Measurements from ENCODE around the gene ERN1.
A peak's percentile ranks its signal among the peaks of the same experiment; 100 is the strongest.

GRCh38 chr17:64001763-64002529 is 128.0 kb downstream of the ERN1 start:
- TF ChIP-seq TRIM22 (IDR thresholded peaks at IDR 0.05), result no peak
- no peak for TF ChIP-seq EZH2 (conservative IDR thresholded peaks at IDR 0.05; ENCODE audit: low read depth, low read length)
- no peak for TF ChIP-seq NRL (CRISPR knock-in tag; IDR thresholded peaks at IDR 0.05; ENCODE audit: borderline replicate concordance)
- peak; percentile 4; the same call in 1 of the 2 replicates for TF ChIP-seq CTCF (CRISPR knock-in tag; IDR thresholded peaks at IDR 0.05)

Measured in HepG2 (cell line).